IPS-20b (cell line): Measurements from ENCODE around the gene NDUFS7.
"Not testable (repeated sequence)": the region's sequence is repeated elsewhere in the genome, so short reads cannot be mapped to it uniquely, and the experiment has no call there.

Experiments used
- H3K27ac ChIP-seq: one replicate; pipeline ENCODE4 v1.5.1; 2013; ENCODE audit warnings: low read length
- H3K27me3 ChIP-seq: 2 replicates; pipeline ENCODE4 v1.6.1; 2013; ENCODE audit warnings: mild to moderate bottlenecking, low read length, inconsistent platforms; ENCODE audit not compliant: insufficient read depth
- H3K36me3 ChIP-seq: 2 replicates; pipeline ENCODE4 v1.6.1; 2013; ENCODE audit warnings: low read depth, mild to moderate bottlenecking, inconsistent platforms, low read length, moderate library complexity; ENCODE audit not compliant: insufficient read depth
- H3K4me1 ChIP-seq: 2 replicates; pipeline ENCODE4 v1.6.1; 2013; ENCODE audit warnings: mild to moderate bottlenecking, control low read depth, inconsistent platforms, low read length, moderate library complexity; ENCODE audit not compliant: insufficient read depth
- H3K4me3 ChIP-seq: 2 replicates; pipeline ENCODE4 v1.5.1; 2013; ENCODE audit warnings: mild to moderate bottlenecking, low read length, inconsistent platforms
- H3K9ac ChIP-seq: 2 replicates; pipeline ENCODE4 v1.6.1; 2013; ENCODE audit warnings: low read depth, mild to moderate bottlenecking, inconsistent platforms, low read length, moderate library complexity
- H3K9me3 ChIP-seq: 2 replicates; pipeline ENCODE4 v1.6.1; 2013; ENCODE audit warnings: mild to moderate bottlenecking, low read depth, low read length, inconsistent platforms; ENCODE audit not compliant: insufficient read depth

Gene NDUFS7

GRCh38 chr19:1434577-1435060 is 50.9 kb downstream of the NDUFS7 start:
- H3K4me3 ChIP-seq: no peak overlapping the region
- H3K27me3 ChIP-seq: no peaks in the 10 kb centered on the region
- no peaks in the 10 kb centered on the region for H3K4me1 ChIP-seq
- H3K36me3 ChIP-seq: peaks cover 50% of the 10 kb centered on the region
- no peak overlapping the region for H3K9ac ChIP-seq
- no peaks in the 10 kb centered on the region for H3K9me3 ChIP-seq
- H3K27ac ChIP-seq: no peak overlapping the region

- no peak overlapping the region for H3K9ac ChIP-seq
- H3K36me3 ChIP-seq: peaks cover 50% of the 10 kb centered on the region
- H3K27ac ChIP-seq: no peak overlapping the region
- no peak overlapping the region for H3K4me3 ChIP-seq
- no peaks in the 10 kb centered on the region for H3K4me1 ChIP-seq
- H3K27me3 ChIP-seq: no peaks in the 10 kb centered on the region
- no peaks in the 10 kb centered on the region for H3K9me3 ChIP-seq
These were observed 51.8 kb downstream of the NDUFS7 start for GRCh38 chr19:1435378-1435989.

- Histone ChIP-seq H3K27me3 (no peaks in the 10 kb centered on the region), H3K27ac (no peak overlapping the region), H3K4me3 (no peak overlapping the region; the same call in 1 of the 2 replicates), H3K36me3 (peaks cover 57% of the 10 kb centered on the region), H3K9ac (no peak overlapping the region), H3K9me3 (no peaks in the 10 kb centered on the region), H3K4me1 (no peaks in the 10 kb centered on the region)
These were observed 53.9 kb downstream of the NDUFS7 start for GRCh38 chr19:1437609-1438008.

DNA sequence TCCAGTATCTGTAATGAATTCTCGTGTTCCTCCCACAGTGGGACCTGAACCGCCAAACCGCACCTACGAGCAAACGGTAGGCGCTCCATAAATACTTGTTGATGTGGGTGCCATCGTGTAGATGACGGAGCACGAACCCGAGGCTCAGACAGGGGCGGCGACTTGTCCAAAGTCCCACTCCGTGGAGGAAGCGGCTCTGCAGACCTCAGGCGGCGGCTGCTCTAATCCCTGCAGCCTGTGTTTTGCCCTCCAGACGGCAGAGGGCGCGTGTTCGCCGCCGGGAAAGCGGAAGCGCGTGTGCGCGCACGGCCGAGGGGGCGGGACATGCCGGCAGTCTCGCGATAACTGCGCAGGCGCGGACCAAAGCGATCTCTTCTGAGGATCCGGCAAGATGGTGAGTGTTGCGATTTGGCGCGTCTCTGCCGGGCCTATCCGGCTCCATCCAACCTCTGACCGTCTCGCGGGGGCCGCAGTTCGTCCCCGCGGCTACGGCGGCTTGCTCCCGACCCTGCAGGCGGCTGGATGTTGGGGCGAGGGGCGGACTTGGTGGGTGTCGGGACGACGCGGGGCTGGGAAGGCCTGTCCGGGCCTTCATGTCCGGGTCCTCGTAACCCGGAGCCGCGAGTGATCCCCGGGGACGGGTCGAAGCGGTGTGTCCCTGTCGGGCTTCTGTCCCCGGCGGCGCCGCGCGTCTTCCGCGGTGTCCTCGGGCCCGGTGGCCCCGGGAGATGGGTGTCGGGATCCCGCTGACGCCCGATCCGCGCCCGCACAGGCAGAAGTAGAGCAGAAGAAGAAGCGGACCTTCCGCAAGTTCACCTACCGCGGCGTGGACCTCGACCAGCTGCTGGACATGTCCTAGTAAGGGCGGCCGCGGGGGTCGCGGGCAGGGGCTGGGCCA is 54.6 kb downstream of the NDUFS7 start, which contains the start of gene RPS15:
TSS of gene RPS15 (plus strand) at position 362 of the 898 bp plus-strand sequence. CDS start at position 392, 30 bp downstream.
- Histone ChIP-seq H3K4me1 (no peaks in the 10 kb centered on the region), H3K9ac (peak within 1 kb of the TSS; percentile 98), H3K27ac (peak within 1 kb of the TSS; percentile 84), H3K36me3 (peaks cover 51% of the 10 kb centered on the region), H3K4me3 (peak within 1 kb of the TSS; percentile 96), H3K9me3 (no peaks in the 10 kb centered on the region), H3K27me3 (no peaks in the 10 kb centered on the region)

- Histone ChIP-seq H3K9ac (peak overlapping the region; percentile 98), H3K4me1 (no peaks in the 10 kb centered on the region; the same call in 1 of the 2 replicates), H3K9me3 (no peaks in the 10 kb centered on the region), H3K27ac (peak overlapping the region; percentile 84), H3K27me3 (no peaks in the 10 kb centered on the region), H3K36me3 (peaks cover 49% of the 10 kb centered on the region), H3K4me3 (peak overlapping the region; percentile 96)
These were observed 55.2 kb downstream of the NDUFS7 start for GRCh38 chr19:1438933-1439354.

DNA sequence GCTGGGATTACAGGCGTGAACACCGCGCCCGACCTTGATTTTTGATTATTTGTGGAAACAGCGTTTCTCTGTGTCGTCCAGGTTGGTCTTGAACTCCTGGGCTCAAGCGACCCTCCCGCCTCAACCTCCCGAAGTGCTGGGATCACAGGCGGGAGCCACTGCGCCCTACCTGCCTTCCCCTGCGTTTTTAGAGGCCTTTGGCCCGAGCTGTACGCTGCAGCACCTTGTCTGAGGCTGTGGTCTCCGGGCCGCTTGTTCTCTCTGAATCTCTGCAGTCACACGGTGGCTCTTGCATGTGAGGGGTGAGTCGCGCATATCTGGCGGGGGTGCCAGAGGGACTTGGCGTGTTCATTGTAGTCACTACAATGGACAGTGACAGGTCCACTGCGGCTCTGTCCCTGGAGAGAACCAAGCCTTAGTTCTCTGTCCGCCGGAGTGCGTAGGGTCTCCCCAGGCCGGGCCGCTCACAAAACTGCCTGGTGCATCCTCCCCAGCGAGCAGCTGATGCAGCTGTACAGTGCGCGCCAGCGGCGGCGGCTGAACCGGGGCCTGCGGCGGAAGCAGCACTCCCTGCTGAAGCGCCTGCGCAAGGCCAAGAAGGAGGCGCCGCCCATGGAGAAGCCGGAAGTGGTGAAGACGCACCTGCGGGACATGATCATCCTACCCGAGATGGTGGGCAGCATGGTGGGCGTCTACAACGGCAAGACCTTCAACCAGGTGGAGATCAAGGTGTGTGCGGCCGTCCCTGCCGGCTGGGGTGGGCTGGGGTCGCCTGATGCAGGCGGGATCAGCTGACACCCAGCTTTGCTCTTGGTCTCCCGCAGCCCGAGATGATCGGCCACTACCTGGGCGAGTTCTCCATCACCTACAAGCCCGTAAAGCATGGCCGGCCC is 56.1 kb downstream of the NDUFS7 start:
- H3K27ac ChIP-seq, H3K9me3 ChIP-seq, H3K27me3 ChIP-seq, H3K4me1 ChIP-seq: not testable (repeated sequence)
- Histone ChIP-seq H3K4me3 (peak overlapping the region; percentile 96), H3K9ac (peak overlapping the region; percentile 98), H3K36me3 (peaks cover 41% of the 10 kb centered on the region)

DNA sequence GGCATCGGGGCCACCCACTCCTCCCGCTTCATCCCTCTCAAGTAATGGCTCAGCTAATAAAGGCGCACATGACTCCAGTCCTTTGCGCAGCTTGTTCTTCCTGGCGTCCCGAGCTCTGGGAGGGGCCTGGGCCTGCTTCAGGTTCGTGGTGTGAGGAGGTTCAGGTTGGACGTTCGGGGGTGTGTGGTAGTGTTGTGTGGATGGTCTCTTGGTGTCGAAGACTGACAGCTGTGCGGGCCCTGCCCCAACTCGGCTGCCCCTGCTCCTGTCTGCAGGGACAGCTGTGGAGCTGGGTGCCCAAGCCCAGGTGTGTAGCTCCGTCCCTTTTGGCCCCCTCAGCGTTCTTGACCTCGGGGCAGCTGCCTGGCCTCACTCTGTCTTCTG is 56.7 kb downstream of the NDUFS7 start:
- no peak overlapping the region for H3K27ac ChIP-seq
- H3K9me3 ChIP-seq: no peaks in the 10 kb centered on the region
- H3K9ac ChIP-seq: no peak overlapping the region
- H3K4me3 ChIP-seq: no peak overlapping the region; the same call in 1 of the 2 replicates
- H3K27me3 ChIP-seq: peaks cover 6% of the 10 kb centered on the region
- peaks cover 39% of the 10 kb centered on the region for H3K36me3 ChIP-seq
- no peaks in the 10 kb centered on the region; the same call in 1 of the 2 replicates for H3K4me1 ChIP-seq

- H3K9ac ChIP-seq: no peak overlapping the region
- no peaks in the 10 kb centered on the region; the same call in 1 of the 2 replicates for H3K4me1 ChIP-seq
- H3K4me3 ChIP-seq: no peak overlapping the region
These were observed 57.3 kb downstream of the NDUFS7 start for GRCh38 chr19:1441022-1441426.

GRCh38 chr19:1441677-1442438 is 58.2 kb downstream of the NDUFS7 start:
- Histone ChIP-seq H3K36me3 (peaks cover 35% of the 10 kb centered on the region), H3K9me3 (no peaks in the 10 kb centered on the region), H3K9ac (no peak overlapping the region), H3K4me3 (no peak overlapping the region), H3K4me1 (no peaks in the 10 kb centered on the region; the same call in 1 of the 2 replicates), H3K27me3 (peaks cover 16% of the 10 kb centered on the region), H3K27ac (no peak overlapping the region)

More at GRCh38 chr19:1441022-1441426, 57.3 kb downstream of the NDUFS7 start:
- Histone ChIP-seq H3K27ac (no peak overlapping the region), H3K9me3 (no peaks in the 10 kb centered on the region), H3K27me3 (peaks cover 9% of the 10 kb centered on the region), H3K36me3 (peaks cover 35% of the 10 kb centered on the region)
